Measurements from ENCODE around the gene ZNF460.

Gene ZNF460

GRCh38 chr19:57310792-57311191 lies 30.5 kb downstream of the ZNF460 start:
- Histone ChIP-seq H3K27ac (ENCODE audit: poor library complexity, severe bottlenecking) (no peak overlapping the region), H3K27me3 (ENCODE audit: insufficient read depth, poor library complexity, severe bottlenecking) (no peaks in the 10 kb centered on the region), H3K4me3 (ENCODE audit: severe bottlenecking) (no peak overlapping the region), H3K4me1 (ENCODE audit: insufficient read depth, poor library complexity, severe bottlenecking) (no peaks in the 10 kb centered on the region), H3K9me3 (ENCODE audit: severe bottlenecking) (no peaks in the 10 kb centered on the region), H3K36me3 (ENCODE audit: low read depth) (peaks cover 11% of the 10 kb centered on the region; the same call in 1 of the 2 replicates)
- DNase-seq (ENCODE audit: low spot score) (no peak), ATAC-seq (ENCODE audit: low read depth) (no peak; the same call in 2 of the 3 replicates)
- TF ChIP-seq, protein P1, sequence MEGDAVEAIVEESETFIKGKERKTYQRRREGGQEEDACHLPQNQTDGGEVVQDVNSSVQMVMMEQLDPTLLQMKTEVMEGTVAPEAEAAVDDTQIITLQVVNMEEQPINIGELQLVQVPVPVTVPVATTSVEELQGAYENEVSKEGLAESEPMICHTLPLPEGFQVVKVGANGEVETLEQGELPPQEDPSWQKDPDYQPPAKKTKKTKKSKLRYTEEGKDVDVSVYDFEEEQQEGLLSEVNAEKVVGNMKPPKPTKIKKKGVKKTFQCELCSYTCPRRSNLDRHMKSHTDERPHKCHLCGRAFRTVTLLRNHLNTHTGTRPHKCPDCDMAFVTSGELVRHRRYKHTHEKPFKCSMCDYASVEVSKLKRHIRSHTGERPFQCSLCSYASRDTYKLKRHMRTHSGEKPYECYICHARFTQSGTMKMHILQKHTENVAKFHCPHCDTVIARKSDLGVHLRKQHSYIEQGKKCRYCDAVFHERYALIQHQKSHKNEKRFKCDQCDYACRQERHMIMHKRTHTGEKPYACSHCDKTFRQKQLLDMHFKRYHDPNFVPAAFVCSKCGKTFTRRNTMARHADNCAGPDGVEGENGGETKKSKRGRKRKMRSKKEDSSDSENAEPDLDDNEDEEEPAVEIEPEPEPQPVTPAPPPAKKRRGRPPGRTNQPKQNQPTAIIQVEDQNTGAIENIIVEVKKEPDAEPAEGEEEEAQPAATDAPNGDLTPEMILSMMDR (IDR thresholded peaks at IDR 0.05; ENCODE audit: poor library complexity, severe bottlenecking), result no peak

DNA sequence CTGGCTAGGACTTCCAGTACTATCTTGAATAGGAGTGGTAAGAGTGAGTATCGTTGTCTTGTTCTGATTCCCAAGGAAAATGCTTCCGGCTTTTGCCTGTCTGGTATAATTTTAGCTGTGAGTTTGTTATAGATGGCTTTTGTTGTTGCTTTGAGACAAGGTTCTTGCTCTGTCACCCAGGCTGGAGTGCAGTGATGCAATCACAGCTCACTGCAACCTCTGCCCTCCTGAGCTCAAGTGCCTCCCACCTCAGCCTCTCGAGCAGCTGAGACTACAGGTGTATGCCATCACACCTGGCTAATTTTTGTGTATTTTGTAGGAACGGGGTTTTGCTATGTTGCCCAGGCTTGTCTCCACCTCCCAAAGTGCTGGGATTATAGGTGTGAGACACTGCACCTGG lies 33.9 kb downstream of the ZNF460 start:
- ATAC-seq (ENCODE audit: low read depth), result no peak
- DNase-seq (ENCODE audit: low spot score), result no peak

GRCh38 chr19:57317503-57317902 lies 37.2 kb downstream of the ZNF460 start:
- Histone ChIP-seq H3K27ac (ENCODE audit: poor library complexity, severe bottlenecking) (no peak overlapping the region), H3K4me3 (ENCODE audit: severe bottlenecking) (no peak overlapping the region), H3K36me3 (ENCODE audit: low read depth) (no peaks in the 10 kb centered on the region; the same call in 1 of the 2 replicates), H3K27me3 (ENCODE audit: insufficient read depth, poor library complexity, severe bottlenecking) (no peaks in the 10 kb centered on the region), H3K9me3 (ENCODE audit: severe bottlenecking) (no peaks in the 10 kb centered on the region), H3K4me1 (ENCODE audit: insufficient read depth, poor library complexity, severe bottlenecking) (peaks cover 5% of the 10 kb centered on the region)
- ATAC-seq (ENCODE audit: low read depth), result no peak
- TF ChIP-seq, protein P1 (IDR thresholded peaks at IDR 0.05; ENCODE audit: poor library complexity, severe bottlenecking), result no peak
- no peak for DNase-seq (ENCODE audit: low spot score)

More for the DNA sequence above, 33.9 kb downstream of the ZNF460 start:
- H3K27me3 ChIP-seq (ENCODE audit: insufficient read depth, poor library complexity, severe bottlenecking), result no peaks in the 10 kb centered on the region
- H3K36me3 ChIP-seq (ENCODE audit: low read depth), result no peaks in the 10 kb centered on the region
- TF ChIP-seq, protein P1 (IDR thresholded peaks at IDR 0.05; ENCODE audit: poor library complexity, severe bottlenecking), result no peak
- H3K4me1 ChIP-seq (ENCODE audit: insufficient read depth, poor library complexity, severe bottlenecking), result no peaks in the 10 kb centered on the region
- H3K27ac ChIP-seq (ENCODE audit: poor library complexity, severe bottlenecking), result no peak overlapping the region
- no peaks in the 10 kb centered on the region for H3K9me3 ChIP-seq (ENCODE audit: severe bottlenecking)
- no peak overlapping the region for H3K4me3 ChIP-seq (ENCODE audit: severe bottlenecking)

DNA sequence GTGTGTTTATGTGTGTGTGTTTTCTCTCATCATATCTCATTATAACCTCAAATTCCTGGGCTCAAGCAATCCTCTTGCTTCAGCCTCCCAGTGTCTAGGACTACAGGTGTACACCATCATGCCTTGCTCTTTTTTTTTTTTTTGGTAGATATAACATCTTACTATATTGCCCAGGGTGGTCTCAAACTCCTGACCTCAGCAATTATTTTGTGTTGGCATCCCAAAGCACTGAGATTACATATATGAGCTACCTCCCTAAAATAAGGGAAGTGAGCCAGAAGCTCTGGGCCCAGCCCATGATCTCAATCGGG lies 39.5 kb downstream of the ZNF460 start:
- Histone ChIP-seq H3K4me3 (ENCODE audit: severe bottlenecking) (peak overlapping the region; percentile 82), H3K9me3 (ENCODE audit: severe bottlenecking) (no peaks in the 10 kb centered on the region), H3K27ac (ENCODE audit: poor library complexity, severe bottlenecking) (peak overlapping the region; percentile 6), H3K36me3 (ENCODE audit: low read depth) (peaks cover 14% of the 10 kb centered on the region), H3K4me1 (ENCODE audit: insufficient read depth, poor library complexity, severe bottlenecking) (peaks cover 5% of the 10 kb centered on the region), H3K27me3 (ENCODE audit: insufficient read depth, poor library complexity, severe bottlenecking) (no peaks in the 10 kb centered on the region)
- DNase-seq (ENCODE audit: low spot score) (no peak), ATAC-seq (ENCODE audit: low read depth) (no peak)
- TF ChIP-seq, protein P1 (IDR thresholded peaks at IDR 0.05; ENCODE audit: poor library complexity, severe bottlenecking), result no peak

GRCh38 chr19:57320180-57321084 lies 40.1 kb downstream of the ZNF460 start, which contains the start of gene ZNF543:
TSS of gene ZNF543 (plus strand) at chr19:57320472. CDS start at chr19:57320854, 382 bp downstream.
- Histone ChIP-seq H3K4me3 (ENCODE audit: severe bottlenecking) (peak within 1 kb of the TSS; percentile 82), H3K4me1 (ENCODE audit: insufficient read depth, poor library complexity, severe bottlenecking) (peaks cover 5% of the 10 kb centered on the region), H3K9me3 (ENCODE audit: severe bottlenecking) (no peaks in the 10 kb centered on the region), H3K36me3 (ENCODE audit: low read depth) (peaks cover 20% of the 10 kb centered on the region), H3K27me3 (ENCODE audit: insufficient read depth, poor library complexity, severe bottlenecking) (no peaks in the 10 kb centered on the region), H3K27ac (ENCODE audit: poor library complexity, severe bottlenecking) (peak within 1 kb of the TSS; percentile 6)
- TF ChIP-seq, protein P1 (IDR thresholded peaks at IDR 0.05; ENCODE audit: poor library complexity, severe bottlenecking), result no peak
- ATAC-seq (ENCODE audit: low read depth), result peak; percentile 99
- peak; percentile 95 for DNase-seq (ENCODE audit: low spot score)
